ACC112 (cell line): ENCODE measurements around the gene TMEM203.

ENCODE experiments used
- H2AFZ ChIP-seq: fragments of 200-600 bp; sonication (generic); one replicate; pipeline ENCODE4 v1.6.0; 2017; ENCODE audit warnings: antibody characterized with exemption, low read length; ENCODE audit not compliant: unreplicated experiment
- H3K27ac ChIP-seq: fragments of 200-600 bp; sonication (generic); 2 replicates; pipeline ENCODE4 v1.5.1; 2014; ENCODE audit warnings: low read depth, mild to moderate bottlenecking, antibody characterized with exemption, low read length, moderate library complexity
- H3K27me3 ChIP-seq: fragments of 200-600 bp; sonication (generic); 2 replicates; pipeline ENCODE4 v1.6.1; 2014; ENCODE audit warnings: mild to moderate bottlenecking, antibody characterized with exemption, low read length, moderate library complexity, mixed read lengths; ENCODE audit not compliant: insufficient read depth
- H3K36me3 ChIP-seq: fragments of 200-600 bp; sonication (generic); 2 replicates; pipeline ENCODE4 v1.6.1; 2016; ENCODE audit warnings: mild to moderate bottlenecking, antibody characterized with exemption, low read length, moderate library complexity, mixed read lengths; ENCODE audit not compliant: insufficient read depth
- H3K4me1 ChIP-seq: fragments of 200-600 bp; sonication (generic); one replicate; pipeline ENCODE4 v1.6.1; 2016; ENCODE audit warnings: low read length, mixed read lengths; ENCODE audit not compliant: insufficient read depth, unreplicated experiment, control insufficient read depth
- H3K4me3 ChIP-seq: fragments of 200-600 bp; sonication (generic); 2 replicates; pipeline ENCODE4 v1.5.1; 2014; ENCODE audit warnings: mild to moderate bottlenecking, low read depth, low read length
- H3K79me2 ChIP-seq: fragments of 200-600 bp; sonication (generic); one replicate; pipeline ENCODE4 v1.6.0; 2016; ENCODE audit warnings: low read length; ENCODE audit not compliant: control insufficient read depth, unreplicated experiment, insufficient read depth

The TMEM203 gene

GRCh38 chr9:137227054-137227852 lies 21.8 kb upstream of the TMEM203 start, which contains the start of gene RNF224:
Gene RNF224, plus strand, starts transcription at chr9:137227502. Its CDS starts 834 bp downstream, at chr9:137228336.
- H3K36me3 ChIP-seq = no peaks in the 10 kb centered on the region
- peaks cover 29% of the 10 kb centered on the region for H3K4me1 ChIP-seq
- H3K4me3 ChIP-seq = no peak within 1 kb of the TSS
- no peaks in the 10 kb centered on the region for H3K79me2 ChIP-seq
- H2AFZ ChIP-seq = peak within 1 kb of the TSS; percentile 7
- H3K27me3 ChIP-seq = no peaks in the 10 kb centered on the region
- H3K27ac ChIP-seq = no peak within 1 kb of the TSS

DNA sequence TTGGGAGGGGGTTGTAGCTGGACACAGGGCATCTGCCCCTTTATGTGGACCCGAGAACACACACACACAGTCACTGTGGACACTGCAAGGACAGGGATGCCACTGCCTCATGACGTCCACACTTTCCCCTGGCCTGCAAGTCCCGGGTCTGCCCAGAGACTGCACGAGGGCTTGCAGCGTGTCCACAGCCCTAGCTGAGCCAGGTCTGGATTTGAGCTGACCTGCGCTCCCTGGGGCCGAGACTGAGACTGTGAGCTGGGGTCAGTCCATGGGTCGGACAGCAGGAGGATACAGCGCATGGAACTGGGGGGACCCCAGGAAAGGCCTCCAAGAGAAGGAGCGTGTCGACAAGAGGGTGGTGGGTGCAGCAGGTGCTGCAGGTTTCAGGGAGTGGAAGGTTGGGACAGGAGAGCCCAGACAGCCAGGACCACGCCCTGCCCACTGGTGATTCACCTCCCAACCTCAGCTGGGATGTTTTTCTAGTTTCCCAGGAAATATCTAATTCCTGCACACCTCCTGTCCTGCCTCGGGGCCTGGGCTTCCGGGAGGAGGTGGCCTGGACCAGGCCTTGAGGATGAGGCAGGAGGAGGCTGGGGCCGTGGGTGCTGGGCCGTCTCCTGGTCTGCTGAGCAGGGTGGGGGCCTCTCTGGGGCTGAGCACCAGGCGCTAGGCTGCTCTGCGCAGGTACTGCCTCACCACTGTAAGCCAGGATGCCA lies 21.0 kb upstream of the TMEM203 start:
- Histone ChIP-seq H3K36me3 (no peaks in the 10 kb centered on the region), H3K27ac (no peak overlapping the region), H3K4me3 (no peak overlapping the region), H3K4me1 (peaks cover 29% of the 10 kb centered on the region), H2AFZ (no peak overlapping the region), H3K27me3 (no peaks in the 10 kb centered on the region), H3K79me2 (no peaks in the 10 kb centered on the region)

- Histone ChIP-seq H3K4me3 (no peak overlapping the region), H3K4me1 (peaks cover 29% of the 10 kb centered on the region), H3K27me3 (no peaks in the 10 kb centered on the region), H3K79me2 (no peaks in the 10 kb centered on the region), H2AFZ (no peak overlapping the region), H3K27ac (no peak overlapping the region), H3K36me3 (no peaks in the 10 kb centered on the region)
These were observed 20.4 kb upstream of the TMEM203 start for GRCh38 chr9:137225699-137226331.

- Histone ChIP-seq H2AFZ (no peak within 1 kb of the TSS), H3K27ac (peak within 1 kb of the TSS; percentile 34; the same call in 1 of the 2 replicates)
These were observed 19.6 kb upstream of the TMEM203 start, which contains the start of gene CYSRT1 for GRCh38 chr9:137224830-137225694. Gene CYSRT1, plus strand, starts transcription at chr9:137225174. Its CDS starts 448 bp downstream, at chr9:137225622.

GRCh38 chr9:137223078-137223970 lies 17.9 kb upstream of the TMEM203 start:
- H3K27me3 ChIP-seq = no peaks in the 10 kb centered on the region
- peak overlapping the region; percentile 34; the same call in 1 of the 2 replicates for H3K27ac ChIP-seq
- no peaks in the 10 kb centered on the region for H3K79me2 ChIP-seq
- peak overlapping the region; percentile 85 for H3K4me3 ChIP-seq
- H3K36me3 ChIP-seq = no peaks in the 10 kb centered on the region
- H3K4me1 ChIP-seq = peaks cover 37% of the 10 kb centered on the region
- peak overlapping the region; percentile 54 for H2AFZ ChIP-seq

More at GRCh38 chr9:137224830-137225694, 19.6 kb upstream of the TMEM203 start, which contains the start of gene CYSRT1:
- Histone ChIP-seq H3K79me2 (no peaks in the 10 kb centered on the region), H3K4me1 (peaks cover 29% of the 10 kb centered on the region), H3K4me3 (peak within 1 kb of the TSS; percentile 85), H3K27me3 (no peaks in the 10 kb centered on the region), H3K36me3 (no peaks in the 10 kb centered on the region)

DNA sequence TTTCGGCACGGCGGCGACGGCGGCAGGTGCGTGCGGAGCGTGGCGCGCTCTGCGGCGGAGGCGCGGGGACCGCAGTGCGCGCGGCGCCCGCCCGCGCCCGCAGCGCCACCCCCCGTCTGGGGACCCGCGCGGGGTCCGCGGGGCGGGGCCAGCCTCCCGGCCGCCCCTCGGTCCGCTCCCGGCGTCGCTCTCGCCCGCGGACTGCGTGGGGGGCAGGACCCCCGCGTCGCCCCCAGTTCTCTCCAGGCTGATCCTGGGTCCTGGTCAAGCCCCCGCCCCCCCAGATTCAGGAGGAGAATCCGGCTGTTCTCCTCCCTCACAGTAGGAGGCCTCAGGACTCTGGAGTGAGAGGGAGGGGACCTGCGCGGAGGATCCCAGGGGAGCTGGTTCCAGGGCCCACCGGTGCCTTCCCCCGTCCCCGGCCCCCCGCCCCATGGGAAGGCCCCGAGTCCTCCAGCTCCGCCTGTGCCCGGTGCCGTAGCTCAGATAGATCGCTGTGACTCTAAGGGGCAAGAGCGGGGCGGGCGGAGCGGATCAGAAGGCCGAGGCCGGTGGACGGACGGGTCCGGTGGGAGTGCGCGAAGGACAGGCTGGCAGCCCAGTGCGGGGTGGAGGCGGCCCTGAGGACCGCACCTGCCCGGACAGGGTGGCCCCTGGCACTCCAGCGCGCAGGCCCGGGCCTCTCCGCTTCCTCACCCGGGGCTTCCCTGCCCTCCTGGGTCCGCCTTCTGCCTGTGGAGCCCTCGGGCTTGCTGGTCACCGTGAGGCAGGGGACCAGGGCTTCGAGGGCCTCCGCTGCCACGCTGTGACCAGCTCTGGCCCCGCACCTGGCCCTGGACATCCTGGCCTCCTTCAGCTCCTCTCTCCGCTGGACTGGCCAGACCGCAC lies 17.0 kb upstream of the TMEM203 start, which contains the start of gene RNF208:
RNF208 (minus strand) TSS at position 51 of the 888 bp plus-strand sequence. CDS start 1,028 bp downstream, outside the sequence.
- Histone ChIP-seq H3K36me3 (no peaks in the 10 kb centered on the region), H3K79me2 (no peaks in the 10 kb centered on the region), H3K4me1 (peaks cover 43% of the 10 kb centered on the region), H3K27me3 (no peaks in the 10 kb centered on the region), H3K4me3 (peak within 1 kb of the TSS; percentile 85), H2AFZ (peak within 1 kb of the TSS; percentile 54), H3K27ac (no peak within 1 kb of the TSS)

DNA sequence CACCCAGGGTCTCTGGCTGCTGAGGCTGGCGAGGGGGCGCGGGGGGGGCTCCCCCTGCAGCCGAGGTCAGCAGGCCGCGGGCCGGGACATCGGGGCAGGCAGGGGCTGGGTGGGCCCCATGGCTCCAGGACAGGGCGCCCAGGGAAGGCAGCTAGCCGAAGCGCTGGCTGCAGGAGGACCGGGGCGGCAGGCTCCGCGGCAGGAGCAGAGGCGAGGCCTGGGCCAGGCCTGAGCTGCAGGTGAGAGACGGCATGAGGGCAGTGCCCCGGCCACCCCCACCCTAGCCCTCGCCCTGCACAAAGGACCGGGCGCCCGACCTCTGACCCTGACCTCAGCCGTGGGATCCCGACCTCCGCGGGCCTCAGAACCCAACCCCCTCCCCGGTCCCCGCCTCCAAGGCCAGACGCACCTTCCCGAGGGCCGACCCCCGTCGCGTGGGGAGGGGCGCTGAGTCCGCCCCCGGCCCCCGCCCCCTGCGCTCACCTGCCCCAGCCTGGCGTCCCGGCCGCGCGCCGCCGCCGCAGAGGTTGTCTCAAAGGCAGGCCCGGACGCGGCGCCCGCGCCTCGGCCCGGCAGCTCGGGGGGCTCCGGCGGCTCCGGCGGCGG lies 16.2 kb upstream of the TMEM203 start:
- no peak overlapping the region for H2AFZ ChIP-seq
- H3K4me3 ChIP-seq = no peak overlapping the region
- H3K4me1 ChIP-seq = peaks cover 44% of the 10 kb centered on the region

GRCh38 chr9:137221095-137221505 lies 15.7 kb upstream of the TMEM203 start:
- no peak overlapping the region for H3K4me3 ChIP-seq

More for the DNA sequence above, 16.2 kb upstream of the TMEM203 start:
- Histone ChIP-seq H3K27ac (no peak overlapping the region), H3K27me3 (no peaks in the 10 kb centered on the region), H3K79me2 (no peaks in the 10 kb centered on the region), H3K36me3 (no peaks in the 10 kb centered on the region)

More at GRCh38 chr9:137221095-137221505, 15.7 kb upstream of the TMEM203 start:
- H3K27ac ChIP-seq = no peak overlapping the region
- H3K36me3 ChIP-seq = no peaks in the 10 kb centered on the region
- no peak overlapping the region for H2AFZ ChIP-seq
- H3K27me3 ChIP-seq = no peaks in the 10 kb centered on the region
- peaks cover 46% of the 10 kb centered on the region for H3K4me1 ChIP-seq
- H3K79me2 ChIP-seq = no peaks in the 10 kb centered on the region
